ENCODE data around the gene AMELX. TPM values are rescaled to one million over a fixed set of nuclear protein-coding genes. Genes with fewer than 3 reads are reported as not detected.

Gene AMELX
- total and polyA plus RNA-seq, 2 donors (not counting 1 experiment from before 2014, with no cell fraction given) = not detected

DNA sequence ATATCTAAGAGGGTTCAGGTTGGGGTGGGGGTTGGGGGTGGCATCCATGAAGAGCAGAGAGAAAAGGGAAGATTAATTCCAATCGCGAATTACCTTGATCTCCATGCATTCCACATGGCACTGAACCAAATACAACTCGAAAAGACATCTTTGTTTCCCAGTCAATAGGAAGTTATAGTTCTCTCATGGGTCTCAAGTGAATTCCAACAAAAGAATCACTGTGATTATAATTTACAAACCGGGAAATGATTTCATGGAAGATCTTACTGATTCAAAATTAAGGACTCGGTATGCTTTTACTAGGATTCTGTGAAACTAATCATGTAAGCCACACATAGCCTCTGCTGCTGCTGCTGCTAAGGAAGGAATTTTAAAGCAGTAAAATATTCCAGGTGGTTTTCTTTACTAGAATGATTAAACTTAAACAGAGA lies 26.6 kb upstream of the AMELX start:
- Histone ChIP-seq H3K9ac (ENCODE audit: insufficient read depth, low read length) (no peak overlapping the region), H2AFZ (ENCODE audit: low read length) (no peak overlapping the region), H3K27me3 (ENCODE audit: control insufficient read depth, insufficient read depth, low read length) (no peaks in the 10 kb centered on the region), H3K4me3 (replicated peaks in 1 of 4; ENCODE audit: control extremely low read depth in 1 of 4, insufficient read depth in 1 of 4, low read depth in 3 of 4, low read length in 4 of 4) (no peak overlapping the region), H3K79me2 (ENCODE audit: control insufficient read depth, insufficient read depth, low read length) (no peaks in the 10 kb centered on the region), H3K4me1 (ENCODE audit: control insufficient read depth, extremely low read depth, insufficient read depth, low read length) (peaks cover 2% of the 10 kb centered on the region), H3K9me3 (ENCODE audit: control insufficient read depth, insufficient read depth, low read depth, low read length) (no peaks in the 10 kb centered on the region), H4K20me1 (ENCODE audit: control insufficient read depth, extremely low read depth, insufficient read depth, low read length) (no peaks in the 10 kb centered on the region), H3K36me3 (ENCODE audit: control insufficient read depth, insufficient read depth, low read length) (no peaks in the 10 kb centered on the region), H3K4me2 (ENCODE audit: extremely low read depth, insufficient read depth, low read length) (no peak overlapping the region), H3K27ac (ENCODE audit: insufficient read depth, low read length) (no peak overlapping the region)
- no peak for DNase-seq (ENCODE audit: low read depth in 2 of 2)
- no peak for TF ChIP-seq EZH2 (IDR thresholded peaks at IDR 0.05; ENCODE audit: low read length, missing control alignments)

DNA sequence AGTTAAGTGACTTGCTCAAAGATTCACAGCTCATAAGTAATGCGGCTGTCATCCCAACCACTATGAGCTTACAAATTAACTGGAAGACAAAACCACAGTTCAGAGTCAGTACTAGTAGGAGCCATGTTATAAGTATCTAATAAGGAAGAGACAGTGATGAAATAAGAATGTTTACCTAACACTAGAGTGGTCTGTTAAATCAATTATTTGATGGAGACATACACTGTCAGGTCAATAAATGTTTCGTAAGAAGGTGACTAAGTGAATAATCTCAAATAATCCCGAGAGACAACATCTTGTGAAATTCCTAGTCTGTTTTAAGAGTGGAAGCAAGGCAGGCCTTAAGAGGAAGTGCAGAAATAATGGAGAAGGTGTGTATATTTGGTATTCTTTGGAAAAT lies 25.8 kb upstream of the AMELX start:
- Histone ChIP-seq H3K27me3 (ENCODE audit: control insufficient read depth, insufficient read depth, low read length) (no peaks in the 10 kb centered on the region), H3K36me3 (ENCODE audit: control insufficient read depth, insufficient read depth, low read length) (no peaks in the 10 kb centered on the region), H4K20me1 (ENCODE audit: control insufficient read depth, extremely low read depth, insufficient read depth, low read length) (no peaks in the 10 kb centered on the region), H3K9ac (ENCODE audit: insufficient read depth, low read length) (no peak overlapping the region), H3K4me2 (ENCODE audit: extremely low read depth, insufficient read depth, low read length) (no peak overlapping the region), H2AFZ (ENCODE audit: low read length) (no peak overlapping the region), H3K27ac (ENCODE audit: insufficient read depth, low read length) (no peak overlapping the region), H3K79me2 (ENCODE audit: control insufficient read depth, insufficient read depth, low read length) (no peaks in the 10 kb centered on the region), H3K4me1 (ENCODE audit: control insufficient read depth, extremely low read depth, insufficient read depth, low read length) (no peaks in the 10 kb centered on the region), H3K9me3 (ENCODE audit: control insufficient read depth, insufficient read depth, low read depth, low read length) (no peaks in the 10 kb centered on the region), H3K4me3 (replicated peaks in 1 of 4; ENCODE audit: control extremely low read depth in 1 of 4, insufficient read depth in 1 of 4, low read depth in 3 of 4, low read length in 4 of 4) (no peak overlapping the region)
- no peak for DNase-seq (ENCODE audit: low read depth in 2 of 2)
- no peak for TF ChIP-seq EZH2 (IDR thresholded peaks at IDR 0.05; ENCODE audit: low read length, missing control alignments)
- TF ChIP-seq CTCF (conservative IDR thresholded peaks at IDR 0.05 in 1 of 2, IDR thresholded peaks at IDR 0.05 in 1 of 2; ENCODE audit: low read depth in 1 of 2, low read length in 2 of 2) = no peak

DNA sequence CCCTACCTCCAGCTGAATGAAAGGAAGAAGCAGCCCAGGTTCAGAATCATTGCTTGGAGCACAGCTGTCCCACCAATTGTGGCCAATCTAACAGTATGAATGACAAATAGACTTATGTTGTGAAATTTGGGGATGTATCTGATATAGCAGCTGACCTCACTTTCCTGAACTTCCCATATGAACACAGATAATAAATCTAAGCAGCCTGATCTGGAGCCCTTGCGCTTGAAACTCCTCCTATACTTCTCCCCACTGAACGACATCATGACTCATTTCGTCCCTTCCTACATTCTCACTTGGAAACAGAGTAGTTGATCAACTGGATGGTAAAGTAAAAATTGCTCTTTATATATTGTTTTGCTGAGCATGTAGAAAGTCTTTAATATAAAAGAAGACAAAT lies 24.2 kb upstream of the AMELX start:
- H2AFZ ChIP-seq (ENCODE audit: low read length) = no peak overlapping the region
- H3K27me3 ChIP-seq (ENCODE audit: control insufficient read depth, insufficient read depth, low read length) = no peaks in the 10 kb centered on the region
- H4K20me1 ChIP-seq (ENCODE audit: control insufficient read depth, extremely low read depth, insufficient read depth, low read length) = no peaks in the 10 kb centered on the region
- TF ChIP-seq CTCF (conservative IDR thresholded peaks at IDR 0.05 in 1 of 2, IDR thresholded peaks at IDR 0.05 in 1 of 2; ENCODE audit: low read depth in 1 of 2, low read length in 2 of 2) (no peak), EZH2 (IDR thresholded peaks at IDR 0.05; ENCODE audit: low read length, missing control alignments) (no peak)
- H3K4me2 ChIP-seq (ENCODE audit: extremely low read depth, insufficient read depth, low read length) = no peak overlapping the region
- H3K9me3 ChIP-seq (ENCODE audit: control insufficient read depth, insufficient read depth, low read depth, low read length) = no peaks in the 10 kb centered on the region
- no peaks in the 10 kb centered on the region for H3K36me3 ChIP-seq (ENCODE audit: control insufficient read depth, insufficient read depth, low read length)
- H3K9ac ChIP-seq (ENCODE audit: insufficient read depth, low read length) = no peak overlapping the region
- H3K4me3 ChIP-seq (replicated peaks in 1 of 4; ENCODE audit: control extremely low read depth in 1 of 4, insufficient read depth in 1 of 4, low read depth in 3 of 4, low read length in 4 of 4) = no peak overlapping the region
- no peaks in the 10 kb centered on the region for H3K79me2 ChIP-seq (ENCODE audit: control insufficient read depth, insufficient read depth, low read length)
- DNase-seq (ENCODE audit: low read depth in 2 of 2) = no peak
- no peaks in the 10 kb centered on the region for H3K4me1 ChIP-seq (ENCODE audit: control insufficient read depth, extremely low read depth, insufficient read depth, low read length)
- no peak overlapping the region for H3K27ac ChIP-seq (ENCODE audit: insufficient read depth, low read length)
